Lung microvascular endothelial cell (primary cell): ENCODE measurements around the gene RYR3. TPM values are rescaled to one million over a fixed set of nuclear protein-coding genes. Genes with fewer than 3 reads are reported as not detected.
A peak's percentile ranks its signal among the peaks of the same experiment; 100 is the strongest.
"Not testable (repeated sequence)": the region's sequence is repeated elsewhere in the genome, so short reads cannot be mapped to it uniquely, and the experiment has no call there.

ENCODE experiments used
- DNase-seq, 2 donors: peaks; one replicate each; pipeline versions ENCODE4 v3.0.0 to v3.0.0-alpha.2; 2010; ENCODE audit warnings: low read depth in 2 of 2
- total RNA-seq: library from RNA; depleted of rRNA; stranded (reverse); fragments of >200 nt; gene quantifications from 2 replicates; pipeline ENCODE4 v1.2.1, GENCODE V29; 2014

RYR3 gene
- total RNA-seq, 1 donor from 2014 or later, result not detected

DNA sequence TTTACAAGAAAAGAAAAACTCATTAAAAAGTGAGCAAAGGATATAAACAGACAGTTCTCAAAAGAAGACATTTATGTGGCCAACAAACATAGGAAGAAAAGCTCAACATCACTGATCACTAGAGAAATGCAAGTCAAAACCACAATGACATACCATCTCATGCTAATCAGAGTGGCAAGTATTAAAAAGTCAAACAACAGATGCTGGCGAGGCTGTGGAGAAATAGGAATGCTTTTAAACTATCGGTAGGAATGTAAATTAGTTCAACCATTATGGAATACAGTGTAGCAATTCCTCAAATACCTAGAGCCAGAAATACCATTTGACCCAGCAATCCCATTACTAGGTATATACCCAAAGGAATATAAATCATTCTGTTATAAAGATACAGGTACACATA lies 267.1 kb downstream of the RYR3 start:
- DNase-seq, result not testable (repeated sequence)

GRCh38 chr15:33580526-33580925 lies 269.8 kb downstream of the RYR3 start:
- DNase-seq, result no peak

GRCh38 chr15:33581032-33581431 lies 270.3 kb downstream of the RYR3 start:
- no peak for DNase-seq

GRCh38 chr15:33584797-33585196 lies 274.0 kb downstream of the RYR3 start:
- peak in 1 of 2 donors; percentile 7 for DNase-seq

- DNase-seq, result no peak
These were observed 276.3 kb downstream of the RYR3 start for GRCh38 chr15:33586786-33587697.

- DNase-seq, result no peak
These were observed 277.0 kb downstream of the RYR3 start for GRCh38 chr15:33587773-33588172.

- no peak for DNase-seq
These were observed 282.1 kb downstream of the RYR3 start for GRCh38 chr15:33592864-33593263.

GRCh38 chr15:33598382-33598781 lies 287.6 kb downstream of the RYR3 start:
- DNase-seq, result not testable (repeated sequence)

DNA sequence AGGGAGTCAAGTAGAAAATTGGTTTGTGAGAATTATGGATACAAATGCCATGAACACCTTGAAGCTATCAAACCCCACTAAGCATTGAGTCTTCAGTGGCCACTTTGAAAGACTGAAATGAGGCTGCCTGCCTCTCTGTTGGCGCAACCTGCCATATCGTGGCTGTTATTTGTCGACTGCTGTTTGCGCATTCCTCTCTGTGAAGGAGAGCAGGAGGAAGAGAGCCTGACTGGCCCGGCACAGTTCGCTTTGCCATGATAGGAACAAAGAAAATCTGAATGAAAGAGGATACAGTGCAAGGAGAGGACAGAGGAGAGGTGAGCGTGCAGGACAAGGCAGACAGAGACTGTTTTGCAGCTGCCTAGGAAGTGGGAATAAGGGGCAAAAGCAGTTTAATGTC lies 289.4 kb downstream of the RYR3 start:
- no peak for DNase-seq

DNA sequence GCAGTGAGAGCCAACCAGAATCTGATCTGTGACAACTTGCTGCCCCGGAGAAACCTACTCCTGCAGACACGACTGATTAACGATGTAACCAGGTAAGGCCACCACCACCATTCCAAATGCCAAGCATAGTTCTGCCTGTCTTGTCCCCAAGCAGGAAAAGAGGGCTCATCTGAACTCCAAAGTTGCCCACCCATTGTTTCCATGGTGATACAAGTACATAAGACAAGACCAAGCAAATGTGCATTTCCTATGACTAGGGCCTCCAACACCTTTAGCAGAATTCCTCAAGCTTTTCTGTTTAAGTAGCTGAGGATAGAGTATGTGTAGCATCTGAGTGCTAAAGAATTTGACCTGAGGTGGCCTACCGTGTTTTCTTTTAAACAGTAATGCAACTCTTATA lies 290.7 kb downstream of the RYR3 start:
- no peak for DNase-seq

DNA sequence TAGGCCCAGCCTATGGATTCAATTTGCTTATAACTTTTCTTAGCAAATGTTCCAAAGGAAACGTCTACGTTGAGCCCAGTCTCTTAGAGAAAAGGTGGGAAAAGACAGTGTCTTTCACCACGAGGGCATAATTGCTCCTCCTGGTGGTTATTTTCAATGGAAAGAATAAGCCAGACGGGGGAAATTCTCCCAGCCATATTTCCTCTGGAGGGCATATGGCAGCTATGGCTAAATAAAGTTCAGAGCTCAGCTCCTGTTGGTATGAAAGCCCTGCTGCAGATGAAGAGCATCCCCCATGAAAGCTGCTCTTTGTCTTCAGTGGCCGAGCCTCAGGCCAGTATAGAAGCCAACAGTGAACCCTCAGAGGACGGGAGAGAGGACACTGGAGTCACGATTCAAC lies 297.9 kb downstream of the RYR3 start:
- peak in 1 of 2 donors; percentile 3 for DNase-seq

DNA sequence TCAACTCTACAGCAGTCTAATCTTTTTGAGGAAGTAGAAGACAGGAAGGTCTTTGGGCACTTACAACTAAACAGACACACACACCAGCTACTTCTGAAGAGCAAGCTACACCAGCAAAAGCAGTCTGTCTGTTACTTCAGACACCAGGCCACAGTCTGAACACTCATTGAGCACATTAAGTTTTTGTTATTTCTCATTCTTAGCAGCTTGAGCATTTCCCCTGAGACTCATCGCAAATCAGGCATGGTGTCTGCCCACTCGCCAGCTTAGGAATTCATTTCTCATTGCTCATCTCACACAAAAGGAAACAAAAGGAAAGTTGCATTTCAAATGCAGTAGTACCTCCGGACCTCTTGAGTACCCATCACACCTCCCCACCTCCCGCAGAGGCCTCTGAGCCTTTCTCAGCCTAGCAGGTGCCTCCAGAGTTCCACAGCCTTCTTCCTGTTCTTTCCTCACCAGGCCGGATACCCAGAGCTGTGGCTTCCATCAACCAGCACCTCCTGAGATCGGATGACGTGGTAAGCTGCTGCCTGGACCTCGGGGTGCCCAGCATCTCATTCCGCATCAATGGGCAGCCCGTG lies 302.0 kb downstream of the RYR3 start:
- DNase-seq, result no peak

- no peak for DNase-seq
These were observed 305.7 kb downstream of the RYR3 start for GRCh38 chr15:33616475-33616874.

DNA sequence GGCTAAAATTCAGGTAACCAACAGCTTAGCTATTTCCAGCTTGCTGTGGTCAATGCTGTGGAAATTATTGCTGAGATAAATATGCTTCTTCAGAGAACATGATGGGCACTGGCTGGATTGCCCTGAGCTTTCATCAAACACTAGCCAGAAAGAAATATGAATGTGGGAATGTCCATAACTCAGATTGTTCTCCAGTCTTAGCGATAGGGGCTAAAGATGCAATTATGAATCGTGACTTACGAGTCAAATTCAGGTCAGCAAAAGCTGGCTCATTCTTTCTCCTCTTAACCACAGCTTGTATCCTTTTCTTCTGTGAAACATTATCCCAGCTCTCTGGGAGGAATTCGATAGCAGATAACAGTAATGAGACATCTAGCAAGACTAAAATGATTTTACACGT lies 307.6 kb downstream of the RYR3 start:
- no peak for DNase-seq

DNA sequence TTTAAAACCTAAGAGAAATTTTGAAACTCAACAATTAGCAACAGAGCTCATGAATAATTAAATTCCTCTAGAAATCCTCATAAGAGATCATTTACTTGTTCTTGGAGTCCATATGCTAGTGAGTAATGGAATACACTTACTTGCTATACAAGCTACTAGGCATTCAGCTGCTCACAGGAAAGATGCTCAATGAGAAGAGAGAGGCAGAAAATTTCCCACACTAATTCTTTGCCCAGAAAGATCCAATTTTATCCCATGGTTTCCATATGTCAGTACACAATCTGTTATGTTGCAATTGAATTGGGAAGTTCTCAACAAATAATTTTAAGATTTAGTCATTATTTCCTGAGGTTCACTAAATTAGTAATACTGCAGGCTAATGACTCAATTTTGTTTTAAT lies 310.4 kb downstream of the RYR3 start:
- no peak for DNase-seq

- no peak for DNase-seq
These were observed 312.2 kb downstream of the RYR3 start for GRCh38 chr15:33623010-33623409.

DNA sequence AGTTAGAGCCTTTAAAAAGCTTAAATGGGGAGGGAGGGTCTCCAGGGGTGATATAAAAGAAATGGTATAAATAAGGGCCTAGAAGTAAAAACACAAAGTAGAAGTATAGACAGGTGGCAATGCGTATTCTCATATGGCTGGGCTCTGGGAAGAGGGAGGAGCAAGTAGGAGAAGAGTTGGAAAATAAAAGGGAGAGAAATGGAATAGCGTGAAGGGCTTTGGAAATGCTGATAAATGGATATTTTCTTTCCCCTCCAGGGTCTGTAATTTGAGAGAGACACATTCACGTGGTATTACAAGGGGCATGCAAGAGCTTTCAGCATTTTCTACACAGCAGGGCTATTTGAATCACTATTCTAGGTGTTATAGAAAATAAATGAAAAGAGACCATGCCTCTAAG lies 313.7 kb downstream of the RYR3 start:
- DNase-seq, result no peak

GRCh38 chr15:33629647-33630046 lies 318.9 kb downstream of the RYR3 start:
- DNase-seq, result no peak

- DNase-seq, result no peak
These were observed 325.5 kb downstream of the RYR3 start for GRCh38 chr15:33636234-33636633.

GRCh38 chr15:33636958-33637357 lies 326.2 kb downstream of the RYR3 start:
- no peak for DNase-seq

DNA sequence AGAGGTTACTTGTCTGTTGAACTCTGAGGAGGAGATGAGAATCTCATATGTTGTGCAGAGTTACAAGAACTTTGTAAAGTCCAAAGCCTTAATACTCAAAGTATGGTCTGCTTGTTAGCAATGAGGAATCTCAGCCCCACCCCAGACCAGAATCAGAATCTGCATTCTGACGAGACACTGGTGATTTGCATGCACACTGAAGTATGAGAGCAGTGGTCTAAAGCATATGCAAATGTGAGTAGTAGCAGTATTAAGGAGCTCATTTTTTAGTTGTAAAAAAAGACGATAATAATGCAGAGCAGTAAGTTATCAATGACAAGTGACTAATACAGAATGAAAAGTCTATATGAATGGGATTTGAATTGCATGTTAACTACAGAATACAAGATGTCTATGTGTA lies 327.7 kb downstream of the RYR3 start:
- DNase-seq, result no peak

DNA sequence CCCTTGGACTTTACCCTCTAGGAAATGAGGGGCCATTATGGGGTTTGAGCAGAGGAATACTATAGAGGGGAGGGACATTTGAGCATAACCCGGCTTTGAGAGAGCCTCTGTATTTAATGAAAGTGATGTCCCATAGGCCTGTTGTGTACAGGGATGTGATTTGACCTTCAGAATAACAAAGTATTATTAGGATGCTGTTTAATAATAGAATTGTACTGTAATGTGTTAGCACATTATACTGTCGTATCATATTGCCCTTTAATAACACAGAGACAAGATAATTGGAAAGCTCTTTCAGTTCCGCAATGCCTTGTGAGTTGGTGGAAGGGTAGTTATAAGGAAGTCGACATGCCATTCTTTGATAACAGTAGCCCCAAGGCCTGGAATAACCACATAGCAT lies 328.3 kb downstream of the RYR3 start:
- DNase-seq, result no peak

DNA sequence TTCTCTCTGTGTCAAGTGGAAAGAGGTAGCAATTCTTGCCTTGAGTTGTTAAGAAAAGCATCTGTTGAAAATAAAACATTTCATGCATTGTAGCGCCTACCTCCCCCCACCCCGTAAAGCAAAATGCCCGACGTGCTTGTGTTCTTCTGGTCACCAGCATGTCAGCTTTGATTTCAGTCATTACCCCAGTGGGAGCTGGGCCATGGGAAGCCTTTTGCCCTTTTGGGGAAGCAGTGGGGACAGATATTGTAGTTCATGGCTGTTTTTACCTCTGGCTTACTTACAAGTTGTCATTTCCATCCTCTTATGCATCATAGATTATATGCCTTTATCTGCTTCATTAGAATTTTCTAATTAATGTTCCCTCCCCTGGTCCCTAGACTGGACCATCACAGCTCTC lies 328.7 kb downstream of the RYR3 start:
- DNase-seq, result no peak
